Measurements from ENCODE around the gene POLR2L.
A peak's percentile ranks its signal among the peaks of the same experiment; 100 is the strongest.

Gene POLR2L

GRCh38 chr11:837189-837989 is 4.9 kb downstream of the POLR2L start:
- DNase-seq, result no peak

GRCh38 chr11:836700-837099 is 5.6 kb downstream of the POLR2L start:
- no peak for DNase-seq

- no peak for DNase-seq
These were observed 6.1 kb downstream of the POLR2L start for GRCh38 chr11:836274-836673.

- DNase-seq, result peak; percentile 19 to 23
These were observed 7.7 kb downstream of the POLR2L start for GRCh38 chr11:834371-835316.

- no peak for DNase-seq
These were observed 8.4 kb downstream of the POLR2L start for GRCh38 chr11:833849-834311.

- peak in 1 of 2 experiments; percentile 30 for DNase-seq
These were observed 9.1 kb downstream of the POLR2L start for GRCh38 chr11:833114-833791.

- DNase-seq, result peak; percentile 24 to 31
These were observed 9.7 kb downstream of the POLR2L start, which contains the start of gene CD151 for GRCh38 chr11:832529-833113. TSS of gene CD151 (plus strand) at chr11:832952. CDS start at chr11:836070, 3,118 bp downstream.

GRCh38 chr11:831961-832528 is 10.3 kb downstream of the POLR2L start:
- DNase-seq, result no peak

GRCh38 chr11:831118-831864 is 11.0 kb downstream of the POLR2L start:
- DNase-seq, result no peak

- DNase-seq, result no peak
These were observed 11.8 kb downstream of the POLR2L start for GRCh38 chr11:830295-831117.

GRCh38 chr11:829847-830294 is 12.5 kb downstream of the POLR2L start:
- DNase-seq, result no peak

GRCh38 chr11:829176-829846 is 13.0 kb downstream of the POLR2L start:
- no peak for DNase-seq

GRCh38 chr11:828506-829175 is 13.7 kb downstream of the POLR2L start:
- no peak for DNase-seq

GRCh38 chr11:827897-828192 is 14.5 kb downstream of the POLR2L start, which contains the start of gene CRACR2B:
TSS of gene CRACR2B (plus strand) at chr11:827919. CDS start at chr11:828608, 689 bp downstream.
- no peak for DNase-seq

- peak in 1 of 2 experiments; percentile 22 for DNase-seq
These were observed 15.0 kb downstream of the POLR2L start for GRCh38 chr11:827146-827896.

- DNase-seq, result no peak
These were observed 15.5 kb downstream of the POLR2L start for GRCh38 chr11:826836-827145.

- DNase-seq, result no peak
These were observed 16.1 kb downstream of the POLR2L start for GRCh38 chr11:826227-826621.

- DNase-seq, result no peak
These were observed 16.7 kb downstream of the POLR2L start for GRCh38 chr11:825366-826226.

All from AML-193 (cell line).